Skeletal muscle tissue (tissue), 4 donors: Measurements from ENCODE around the gene UGT3A2. TPM values are rescaled to one million over a fixed set of nuclear protein-coding genes. Genes with fewer than 3 reads are reported as not detected.

Experiments used
- H3K27ac ChIP-seq: one replicate; pipeline ENCODE4 v1.7.0; 2013; ENCODE audit warnings: mild to moderate bottlenecking, low read depth, low read length, inconsistent platforms
- H3K27me3 ChIP-seq, 3 donors: one replicate each; pipeline ENCODE4 v1.7.0; 2013; ENCODE audit warnings: low read length in 3 of 3; ENCODE audit not compliant: control insufficient read depth in 3 of 3, insufficient read depth in 3 of 3
- H3K36me3 ChIP-seq, 3 donors: one replicate each; pipeline ENCODE4 v1.7.0; 2013; ENCODE audit warnings: low read length in 3 of 3; ENCODE audit not compliant: control insufficient read depth in 3 of 3, insufficient read depth in 3 of 3
- H3K4me1 ChIP-seq, 3 donors: one replicate each; pipeline ENCODE4 v1.7.0; 2013; ENCODE audit warnings: low read length in 3 of 3, mild to moderate bottlenecking in 3 of 3; ENCODE audit not compliant: control insufficient read depth in 3 of 3, insufficient read depth in 3 of 3
- H3K4me3 ChIP-seq, 3 donors: one replicate each; pipeline ENCODE4 v1.7.0; 2013; ENCODE audit warnings: low read length in 3 of 3
- H3K9ac ChIP-seq, 3 donors: one replicate each; pipeline ENCODE4 v1.7.0; 2013; ENCODE audit warnings: low read length in 3 of 3, mild to moderate bottlenecking in 3 of 3, moderate library complexity in 2 of 3, low read depth in 1 of 3
- H3K9me3 ChIP-seq, 3 donors: one replicate each; pipeline ENCODE4 v1.7.0; 2013; ENCODE audit warnings: low read length in 3 of 3; ENCODE audit not compliant: control insufficient read depth in 3 of 3
- total RNA-seq: library from RNA; depleted of rRNA; stranded (reverse); fragments of >200 nt; gene quantifications from one replicate; pipeline ENCODE4 v1.2.3, GENCODE V29; 2014
- donor health status: Osteomylitis.

Gene UGT3A2
- total RNA-seq, 1 donor from 2014 or later, result under 0.01 TPM

DNA sequence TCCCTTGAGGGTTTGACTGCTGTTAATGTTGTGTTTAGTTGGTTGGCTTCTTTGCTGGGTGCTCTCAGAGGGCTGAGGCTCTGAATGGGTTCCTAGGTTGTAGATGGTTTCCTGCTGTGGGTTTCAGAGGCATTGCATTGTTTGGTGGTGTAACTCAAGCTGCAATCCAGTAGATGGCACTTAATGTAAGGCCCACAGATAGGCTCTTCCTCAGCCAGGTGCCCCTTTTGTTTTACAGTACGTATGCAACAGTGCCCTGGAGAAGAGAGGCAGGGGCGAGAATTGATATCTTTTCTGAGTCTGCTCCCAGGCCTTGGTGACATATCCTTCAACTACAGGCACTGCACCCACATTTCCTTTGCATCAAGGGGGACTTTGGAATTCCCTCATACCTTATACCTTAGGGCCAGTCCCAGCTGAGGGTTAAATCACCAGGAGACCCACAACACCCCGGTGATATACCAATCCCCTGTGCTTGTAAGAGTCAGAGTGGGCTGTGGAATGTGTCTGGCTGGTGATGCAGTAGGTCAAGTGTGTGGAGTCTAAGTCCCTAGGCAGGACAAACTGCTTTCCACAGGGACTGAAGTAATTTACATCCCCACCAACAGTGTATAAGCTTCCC lies 7.0 kb upstream of the UGT3A2 start:
- Histone ChIP-seq H3K9ac (no peak overlapping the region), H3K27ac (no peak overlapping the region), H3K4me3 (no peak overlapping the region), H3K9me3 (no peaks in the 10 kb centered on the region), H3K36me3 (no peaks in the 10 kb centered on the region), H3K4me1 (no peaks in the 10 kb centered on the region), H3K27me3 (peaks cover 0 to 3% (median 0%) of the 10 kb centered on the region in 3 donors)

DNA sequence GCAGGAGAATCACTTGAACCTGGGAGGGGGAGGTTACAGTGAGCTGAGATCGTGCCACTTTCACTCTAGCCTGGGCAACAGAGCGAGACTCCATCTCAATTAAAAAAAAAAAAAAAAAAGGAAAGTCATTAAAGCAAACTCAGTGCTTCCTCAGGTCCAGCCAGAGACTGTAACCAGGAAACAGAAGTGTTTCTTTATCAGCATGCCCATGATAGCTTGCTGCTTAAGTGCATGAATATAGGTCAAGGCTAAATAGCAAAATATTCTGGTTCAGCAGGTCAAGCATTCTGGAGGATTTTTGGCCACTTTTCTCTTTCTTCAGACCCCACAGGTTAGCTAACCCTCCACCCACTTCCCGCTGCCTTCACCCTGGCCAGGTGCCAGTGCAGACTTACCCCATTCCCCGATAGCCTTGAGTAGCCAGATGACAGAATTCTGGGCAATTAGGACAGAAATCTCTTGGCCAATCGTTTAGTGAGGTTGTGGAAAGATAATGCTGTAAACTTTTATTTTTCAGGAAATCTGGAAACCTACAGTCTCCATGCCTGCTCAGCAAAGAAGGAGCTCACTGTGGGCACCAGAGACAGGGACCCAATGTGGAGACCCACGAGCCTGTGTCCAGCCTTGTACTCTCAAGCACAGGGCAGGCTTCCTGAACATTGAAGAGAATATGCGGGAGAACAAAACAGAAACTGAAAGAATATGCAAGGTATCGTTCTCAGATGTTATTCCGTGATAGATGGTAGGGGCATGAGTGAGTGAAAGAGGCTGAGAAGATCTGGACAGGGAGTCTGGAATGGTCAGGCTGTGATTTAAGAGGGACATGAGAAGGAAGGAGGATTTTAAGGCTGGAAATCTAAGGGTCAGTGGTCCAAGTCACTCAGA lies 4.2 kb upstream of the UGT3A2 start:
- Histone ChIP-seq H3K27me3 (peaks cover 10 to 14% (median 12%) of the 10 kb centered on the region in 3 donors), H3K36me3 (no peaks in the 10 kb centered on the region), H3K4me3 (peak overlapping the region in 2 of 3 donors; percentile 15 to 35), H3K9me3 (no peaks in the 10 kb centered on the region), H3K9ac (no peak overlapping the region), H3K27ac (no peak overlapping the region), H3K4me1 (peaks cover 4 to 9% (median 8%) of the 10 kb centered on the region in 3 donors)

DNA sequence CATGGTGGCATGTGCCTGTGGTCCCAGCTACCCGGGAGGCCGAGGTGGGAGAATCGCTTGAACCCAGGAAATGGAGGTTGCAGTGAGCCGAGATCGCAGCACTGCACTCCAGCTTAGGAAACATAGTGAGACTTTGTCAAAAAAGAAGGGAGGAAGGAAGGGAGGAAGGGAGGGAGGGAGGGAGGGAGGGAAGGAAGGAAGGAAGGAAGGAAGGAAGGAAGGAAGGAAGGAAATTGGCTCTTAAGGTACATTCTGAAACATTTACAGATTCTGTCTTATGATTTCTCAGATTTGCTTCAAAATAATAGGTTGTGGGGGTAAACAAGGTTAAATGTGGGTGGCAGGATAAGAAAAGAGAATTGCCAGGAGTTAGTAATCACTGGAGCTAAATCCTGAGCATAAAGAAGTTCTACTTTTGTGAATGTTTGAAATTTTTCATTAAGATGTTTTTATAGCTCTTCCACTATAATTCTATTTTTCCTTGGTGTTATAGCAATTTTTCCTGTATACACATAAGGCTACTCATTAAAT lies 2.1 kb upstream of the UGT3A2 start:
- Histone ChIP-seq H3K4me1 (peaks cover 4 to 9% (median 8%) of the 10 kb centered on the region in 3 donors), H3K27me3 (peaks cover 12 to 16% (median 15%) of the 10 kb centered on the region in 3 donors), H3K27ac (no peak overlapping the region), H3K36me3 (no peaks in the 10 kb centered on the region), H3K9ac (no peak overlapping the region), H3K4me3 (no peak overlapping the region), H3K9me3 (no peaks in the 10 kb centered on the region)

DNA sequence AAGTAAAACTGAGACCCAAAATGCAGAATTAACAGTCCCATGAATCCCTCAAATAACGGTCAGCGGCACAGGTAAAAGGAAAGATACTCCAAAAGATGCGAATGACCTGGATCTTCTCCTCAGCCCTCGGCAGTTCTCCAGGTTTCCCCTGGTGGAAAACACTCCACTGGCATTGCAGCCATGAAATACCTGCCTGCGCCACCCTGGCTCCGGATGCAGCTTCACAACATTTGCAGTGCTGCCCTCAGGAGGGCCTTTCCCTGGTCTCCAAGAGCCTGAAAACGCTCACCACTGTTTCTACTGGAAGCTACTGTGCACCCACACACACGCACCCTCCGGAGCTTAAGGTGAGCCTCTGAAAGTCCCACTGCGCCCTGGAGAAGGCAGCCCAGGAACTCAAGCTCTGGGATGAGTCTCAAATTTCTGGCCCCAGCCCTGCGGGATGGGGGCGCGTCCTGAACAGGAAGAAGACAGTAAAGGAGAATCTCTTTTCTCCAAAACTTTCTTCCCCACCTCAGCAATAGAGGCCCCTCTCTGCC lies 612 bp downstream of the UGT3A2 start:
- Histone ChIP-seq H3K36me3 (no peaks in the 10 kb centered on the region), H3K27me3 (peaks cover 12 to 16% (median 15%) of the 10 kb centered on the region in 3 donors), H3K9me3 (no peaks in the 10 kb centered on the region), H3K9ac (peak overlapping the region in 1 of 3 donors; percentile 66), H3K4me1 (peaks cover 4 to 9% (median 8%) of the 10 kb centered on the region in 3 donors), H3K4me3 (peak overlapping the region; percentile 38 to 65 (median 58)), H3K27ac (no peak overlapping the region)

DNA sequence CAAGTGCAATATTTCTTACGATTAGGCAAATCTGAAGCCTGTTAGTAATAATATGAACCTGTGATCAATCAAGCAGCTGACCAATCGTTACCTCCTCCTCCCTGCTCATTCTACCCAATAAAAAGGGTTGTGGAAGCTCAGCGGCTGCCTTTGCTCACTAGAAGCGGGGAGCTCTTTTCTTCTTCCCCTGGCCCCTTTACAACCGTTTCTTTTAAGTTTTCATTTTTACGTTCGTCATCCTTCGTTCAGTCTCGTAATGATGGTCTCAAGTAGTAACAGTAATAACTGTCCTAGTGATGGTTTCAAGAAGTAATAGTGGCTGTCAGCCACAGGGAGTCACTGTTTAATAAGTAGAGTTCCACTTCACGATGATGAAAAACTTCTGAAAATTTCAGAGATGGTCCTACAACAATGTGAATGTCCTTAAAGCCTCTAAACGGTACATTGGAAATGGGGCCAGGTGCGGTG lies 6.2 kb downstream of the UGT3A2 start:
- no peaks in the 10 kb centered on the region for H3K9me3 ChIP-seq
- H3K27me3 ChIP-seq, result peaks cover 0 to 5% (median 0%) of the 10 kb centered on the region in 3 donors
- no peaks in the 10 kb centered on the region for H3K36me3 ChIP-seq
- no peak overlapping the region for H3K9ac ChIP-seq
- H3K27ac ChIP-seq, result no peak overlapping the region
- H3K4me1 ChIP-seq, result no peaks in the 10 kb centered on the region
- H3K4me3 ChIP-seq, result no peak overlapping the region

DNA sequence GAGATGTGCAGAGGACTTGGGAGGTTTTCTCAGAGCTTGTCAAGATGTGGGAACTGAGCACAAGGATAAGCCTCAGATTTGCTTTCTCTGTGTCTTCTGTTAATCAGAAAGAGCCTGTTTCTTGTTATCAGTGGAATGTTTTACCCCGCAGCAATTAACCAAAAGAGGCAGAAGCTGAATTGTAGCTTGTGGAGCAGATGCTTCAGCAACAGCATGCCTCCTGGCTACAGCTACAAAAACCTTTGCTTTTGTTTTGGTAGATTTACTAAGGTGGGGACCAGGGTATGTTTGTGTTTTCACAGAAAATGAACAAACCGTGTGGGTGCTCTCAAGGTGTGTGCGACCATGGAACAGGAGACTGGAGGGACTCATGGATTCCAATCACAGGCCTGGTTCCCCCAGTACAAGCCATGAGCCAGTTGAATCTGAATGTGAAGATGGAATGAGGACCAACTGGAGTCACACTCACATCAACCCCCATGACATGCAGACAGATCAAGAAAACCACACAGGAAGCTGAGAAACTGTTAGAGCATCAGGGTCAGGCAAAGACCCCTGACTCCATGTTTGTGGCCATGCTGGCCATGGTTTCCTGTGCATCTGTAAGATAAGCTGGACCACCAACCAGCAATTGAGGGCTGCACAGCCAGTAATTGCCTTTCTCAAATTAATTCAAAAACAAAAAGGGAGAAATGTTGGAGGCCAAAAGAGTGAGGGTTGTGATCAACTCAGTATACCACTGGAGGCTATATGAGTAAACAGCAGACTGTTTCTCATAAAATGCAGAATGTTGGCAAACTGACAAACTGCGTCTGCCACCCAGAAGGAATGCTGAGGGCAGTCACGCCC lies 6.9 kb downstream of the UGT3A2 start:
- Histone ChIP-seq H3K4me1 (no peaks in the 10 kb centered on the region), H3K9ac (no peak overlapping the region), H3K4me3 (no peak overlapping the region), H3K27ac (no peak overlapping the region), H3K27me3 (peaks cover 0 to 5% (median 0%) of the 10 kb centered on the region in 3 donors), H3K9me3 (no peaks in the 10 kb centered on the region), H3K36me3 (no peaks in the 10 kb centered on the region)

DNA sequence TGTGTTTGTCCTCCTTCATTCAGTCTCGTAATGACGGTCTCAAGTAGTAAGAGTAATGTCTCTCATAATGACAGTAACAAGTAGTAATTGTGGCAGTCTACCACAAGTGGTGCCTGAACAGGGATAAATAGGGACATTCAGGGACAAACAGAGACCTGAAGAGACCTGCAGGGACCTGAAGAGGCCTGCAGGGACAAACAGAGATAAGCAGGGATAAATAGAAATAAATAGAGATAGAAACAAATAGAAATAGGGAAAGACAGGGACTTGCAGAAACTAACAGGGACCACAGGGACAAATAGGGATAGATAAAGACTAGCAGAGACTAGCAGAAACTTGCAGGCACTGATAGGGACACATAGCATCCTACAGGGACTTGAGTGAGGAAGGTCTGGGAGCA lies 7.9 kb downstream of the UGT3A2 start:
- Histone ChIP-seq H3K9ac (no peak overlapping the region), H3K27ac (no peak overlapping the region), H3K9me3 (no peaks in the 10 kb centered on the region), H3K4me1 (no peaks in the 10 kb centered on the region), H3K4me3 (no peak overlapping the region), H3K27me3 (no peaks in the 10 kb centered on the region), H3K36me3 (no peaks in the 10 kb centered on the region)

DNA sequence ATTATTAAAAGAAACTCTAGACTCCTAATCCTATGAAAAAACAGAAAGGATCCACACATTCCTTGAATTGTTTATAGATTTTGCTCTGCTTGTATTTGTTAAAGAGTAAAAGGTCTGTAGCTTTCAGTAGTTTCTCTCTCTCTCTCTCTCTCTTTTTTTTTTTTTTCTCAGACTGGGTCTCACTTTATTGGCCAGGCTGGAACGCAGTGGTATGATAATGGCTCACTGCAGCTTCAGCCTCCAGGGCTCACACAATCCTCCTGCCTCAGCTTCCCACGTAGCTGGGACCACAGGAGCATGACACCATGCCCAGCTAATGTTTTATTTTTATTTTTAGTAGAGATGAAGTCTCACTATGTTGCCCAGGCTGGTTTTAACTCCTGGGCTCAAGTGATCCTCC lies 9.3 kb downstream of the UGT3A2 start:
- no peak overlapping the region for H3K27ac ChIP-seq
- no peaks in the 10 kb centered on the region for H3K4me1 ChIP-seq
- H3K36me3 ChIP-seq, result no peaks in the 10 kb centered on the region
- H3K27me3 ChIP-seq, result no peaks in the 10 kb centered on the region
- H3K9ac ChIP-seq, result no peak overlapping the region
- no peaks in the 10 kb centered on the region for H3K9me3 ChIP-seq
- H3K4me3 ChIP-seq, result no peak overlapping the region

DNA sequence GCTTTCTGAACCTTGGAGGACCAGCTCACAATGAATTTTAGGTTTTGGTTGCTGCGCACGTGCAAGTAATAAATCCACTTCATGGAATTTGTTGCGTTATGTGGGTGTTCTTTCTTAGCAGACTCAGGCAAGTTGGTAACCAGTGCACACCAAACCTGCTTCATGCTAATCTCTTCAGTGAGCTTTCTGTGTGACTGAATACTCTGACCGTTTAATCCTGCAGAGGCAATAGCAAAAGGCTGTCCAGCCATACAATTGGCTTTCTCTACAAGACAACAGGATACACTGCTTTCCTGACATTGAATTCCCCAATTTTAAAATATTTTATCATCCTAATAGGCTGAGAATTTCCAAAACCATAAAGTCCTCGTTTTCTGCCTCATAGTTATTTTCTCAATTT lies 10.3 kb downstream of the UGT3A2 start:
- Histone ChIP-seq H3K27me3 (no peaks in the 10 kb centered on the region), H3K27ac (no peak overlapping the region), H3K4me1 (no peaks in the 10 kb centered on the region), H3K36me3 (no peaks in the 10 kb centered on the region), H3K9me3 (no peaks in the 10 kb centered on the region), H3K9ac (no peak overlapping the region), H3K4me3 (no peak overlapping the region)
